COR-L47 (cell line): Measurements from ENCODE around the gene PLPP4.
A peak's percentile ranks its signal among the peaks of the same experiment; 100 is the strongest.

ENCODE experiments used
- DNase-seq: peaks from one replicate; lab custom pipeline; 2025; lab: John Stamatoyannopoulos, UW

PLPP4 gene

GRCh38 chr10:120456626-120457430, at the start of gene PLPP4:
PLPP4 (plus strand) TSS chr10:120457227; CDS start chr10:120457306, 79 bp downstream.
- DNase-seq: peak; percentile 58

DNA sequence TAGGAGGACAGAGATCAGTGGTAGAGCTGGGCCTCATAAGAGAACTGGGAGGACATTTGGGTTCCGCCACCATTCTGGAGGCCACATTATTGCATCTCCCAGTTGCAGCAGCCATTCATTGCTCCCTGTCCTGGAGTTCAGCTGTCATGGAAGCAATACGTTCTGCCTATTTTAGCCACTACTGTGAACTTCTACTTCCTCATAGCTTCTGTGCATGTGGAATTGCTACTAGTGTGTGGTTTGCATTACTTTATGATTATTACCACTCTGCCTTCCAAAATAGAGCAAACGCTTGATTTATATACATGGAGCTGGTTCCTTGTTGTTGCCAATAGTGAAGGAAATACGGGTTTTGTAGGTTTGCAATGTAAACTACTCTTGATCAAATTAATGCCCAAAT, 47.2 kb upstream of the PLPP4 start:
- no peak for DNase-seq

DNA sequence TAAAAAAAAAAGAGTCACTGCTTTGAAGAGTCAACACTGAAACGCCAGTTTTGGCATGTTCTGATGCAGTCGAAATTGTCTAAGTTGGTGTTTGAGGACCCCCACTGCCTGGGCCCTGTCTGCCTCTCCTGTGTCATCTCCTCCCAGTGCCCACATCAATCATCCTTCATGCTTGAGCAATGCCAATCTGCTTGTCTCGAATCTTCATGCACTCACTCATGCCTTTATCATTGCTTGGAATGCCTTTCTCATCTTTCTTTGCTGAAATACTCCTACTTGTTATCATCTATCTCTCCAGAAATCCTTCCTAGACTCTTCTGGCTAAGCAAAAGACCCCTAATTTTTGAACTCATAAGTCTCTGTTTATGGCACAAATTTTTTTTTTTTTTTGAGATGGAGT, 42.1 kb upstream of the PLPP4 start:
- DNase-seq: no peak

GRCh38 chr10:120415709-120416330, 41.2 kb upstream of the PLPP4 start:
- no peak for DNase-seq

GRCh38 chr10:120420421-120420820, 36.6 kb upstream of the PLPP4 start:
- DNase-seq: no peak

DNA sequence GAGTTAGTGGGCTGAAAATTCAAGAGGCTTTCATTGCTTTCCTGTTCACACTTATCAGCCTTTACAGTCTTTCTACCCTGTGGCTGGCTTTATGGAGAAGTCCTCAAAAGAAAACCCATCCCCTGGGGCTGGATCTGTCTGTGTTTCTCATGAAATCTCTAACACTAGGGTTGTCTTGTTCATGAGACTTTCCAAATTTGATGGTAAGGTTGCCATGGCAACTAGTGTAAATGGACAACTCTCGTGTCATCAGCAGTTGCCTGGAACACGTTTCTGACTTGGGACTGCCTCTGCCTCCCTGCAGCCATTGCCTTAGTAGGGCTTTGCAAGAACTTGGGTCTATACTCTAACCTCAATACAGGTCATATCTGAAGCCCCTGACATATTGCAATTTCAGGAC, 35.8 kb upstream of the PLPP4 start:
- no peak for DNase-seq

- DNase-seq: no peak
Observed at GRCh38 chr10:120422457-120422856, 34.6 kb upstream of the PLPP4 start.

- DNase-seq: peak; percentile 6
Observed at GRCh38 chr10:120423431-120424197, 33.4 kb upstream of the PLPP4 start.

GRCh38 chr10:120424198-120424464, 32.9 kb upstream of the PLPP4 start:
- no peak for DNase-seq

GRCh38 chr10:120426306-120426705, 30.7 kb upstream of the PLPP4 start:
- DNase-seq: no peak

- no peak for DNase-seq
Observed at GRCh38 chr10:120428754-120429153, 28.3 kb upstream of the PLPP4 start.

GRCh38 chr10:120429395-120429794, 27.6 kb upstream of the PLPP4 start:
- no peak for DNase-seq

DNA sequence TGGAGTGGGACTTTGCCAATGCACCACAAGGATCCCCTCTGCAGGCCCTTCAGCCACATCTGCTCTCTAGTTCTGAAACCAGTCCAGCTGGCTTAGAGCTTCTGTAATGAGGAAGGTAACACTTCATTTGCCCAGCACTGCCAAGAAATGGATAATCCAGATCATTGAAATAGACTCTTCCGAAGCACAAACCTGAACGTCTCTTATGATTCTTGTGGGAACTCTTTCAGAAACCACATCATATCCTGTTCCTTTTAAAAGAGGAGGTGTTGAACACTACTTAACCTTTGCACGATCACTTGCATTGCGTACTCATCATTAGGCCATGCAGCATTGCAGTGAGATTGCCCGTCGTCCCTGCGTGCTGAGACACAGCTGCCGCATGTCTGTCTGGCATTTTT, 25.8 kb upstream of the PLPP4 start:
- DNase-seq: no peak

- no peak for DNase-seq
Observed at GRCh38 chr10:120432209-120432608, 24.8 kb upstream of the PLPP4 start.

DNA sequence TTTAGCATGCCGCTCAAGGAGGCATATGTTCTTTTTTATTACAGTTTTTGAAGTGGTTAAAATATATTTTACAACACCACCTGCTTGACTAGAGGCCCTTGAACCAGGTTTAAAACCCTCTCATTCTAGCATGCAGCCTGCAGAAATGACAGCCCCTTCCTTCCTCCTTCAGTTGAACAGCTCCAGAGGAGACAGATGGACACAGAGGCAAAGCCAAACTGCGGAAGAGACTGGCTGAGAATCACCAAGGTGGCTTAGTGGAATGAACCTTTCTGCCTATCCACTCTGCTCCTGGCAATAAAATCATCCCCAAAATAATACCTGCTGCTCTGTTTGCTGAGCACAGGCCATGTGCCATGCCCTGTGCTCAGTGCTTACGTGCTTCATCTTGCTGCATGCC, 23.9 kb upstream of the PLPP4 start:
- no peak for DNase-seq

DNA sequence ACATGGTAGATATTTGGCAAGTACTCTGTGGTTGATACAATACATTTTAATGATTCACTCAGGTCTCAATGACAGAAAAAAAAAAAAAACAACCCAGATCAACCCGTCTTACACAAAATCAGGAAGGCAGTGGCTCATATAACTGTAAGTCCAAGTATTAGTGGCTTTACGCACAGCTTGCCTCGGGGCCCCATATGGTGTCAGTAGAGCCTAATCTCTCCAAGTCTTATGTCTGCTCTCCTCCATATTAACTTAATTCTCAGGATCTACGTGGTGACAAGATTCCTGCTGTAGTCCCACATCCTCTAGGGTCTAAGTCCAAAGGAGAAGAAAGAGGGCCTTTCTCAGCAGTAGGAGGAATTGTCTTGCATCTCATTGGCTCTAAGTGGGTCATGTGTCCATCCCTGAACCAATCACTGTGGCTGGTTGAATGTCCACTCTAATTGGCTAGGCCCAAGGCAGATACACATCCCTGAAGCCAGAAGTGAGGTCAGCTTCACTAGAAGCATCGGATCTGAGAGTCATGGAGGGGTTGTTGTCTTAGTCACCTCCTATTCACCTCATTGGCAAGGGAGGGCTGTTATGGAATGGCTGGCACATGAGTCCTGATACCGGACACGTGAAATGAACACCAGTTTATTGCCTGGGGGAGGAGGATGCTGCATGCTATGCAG, 20.5 kb upstream of the PLPP4 start:
- DNase-seq: no peak

GRCh38 chr10:120437541-120437940, 19.5 kb upstream of the PLPP4 start:
- DNase-seq: no peak

- DNase-seq: no peak
Observed at GRCh38 chr10:120451968-120452367, 5.1 kb upstream of the PLPP4 start.

DNA sequence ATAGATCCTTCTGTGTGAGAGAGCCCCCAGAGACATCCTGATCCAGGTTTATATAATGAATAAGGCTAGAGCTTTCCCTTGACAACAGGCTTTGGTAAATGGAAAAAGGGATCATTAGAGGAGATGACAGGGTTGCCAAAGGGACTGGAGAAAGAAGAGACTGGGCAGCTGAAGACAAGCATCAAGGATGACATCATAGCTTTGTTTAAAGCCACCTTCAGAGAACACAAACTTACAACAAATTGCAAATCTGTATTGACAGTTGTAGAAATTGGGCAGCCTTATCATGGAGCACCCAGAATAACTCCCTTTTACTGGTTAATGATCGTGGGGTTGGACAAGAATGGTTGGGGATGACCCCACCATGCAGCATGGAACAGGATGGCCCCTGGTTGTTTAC, 3.7 kb upstream of the PLPP4 start:
- no peak for DNase-seq

GRCh38 chr10:120453886-120454285, 3.1 kb upstream of the PLPP4 start:
- no peak for DNase-seq

GRCh38 chr10:120455004-120455403, 2.0 kb upstream of the PLPP4 start:
- DNase-seq: no peak

DNA sequence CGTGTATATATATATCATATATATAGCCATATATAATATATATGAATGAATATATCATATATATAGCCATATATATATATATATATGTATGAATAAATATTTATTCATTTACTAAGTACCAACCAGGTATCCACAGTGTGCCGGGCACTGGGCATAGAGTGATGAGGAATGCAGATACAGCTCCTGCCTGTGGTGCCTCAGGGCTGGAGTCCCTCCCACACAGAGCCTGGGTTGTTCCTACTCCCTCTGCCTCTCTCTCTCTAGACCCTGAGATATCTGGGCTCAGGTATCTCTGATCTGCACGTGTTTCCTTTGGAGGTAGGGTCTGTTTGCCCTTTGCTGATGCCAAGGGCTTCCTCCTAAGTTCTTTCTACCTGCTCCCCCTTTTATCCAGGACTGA, 1.4 kb upstream of the PLPP4 start:
- DNase-seq: no peak

DNA sequence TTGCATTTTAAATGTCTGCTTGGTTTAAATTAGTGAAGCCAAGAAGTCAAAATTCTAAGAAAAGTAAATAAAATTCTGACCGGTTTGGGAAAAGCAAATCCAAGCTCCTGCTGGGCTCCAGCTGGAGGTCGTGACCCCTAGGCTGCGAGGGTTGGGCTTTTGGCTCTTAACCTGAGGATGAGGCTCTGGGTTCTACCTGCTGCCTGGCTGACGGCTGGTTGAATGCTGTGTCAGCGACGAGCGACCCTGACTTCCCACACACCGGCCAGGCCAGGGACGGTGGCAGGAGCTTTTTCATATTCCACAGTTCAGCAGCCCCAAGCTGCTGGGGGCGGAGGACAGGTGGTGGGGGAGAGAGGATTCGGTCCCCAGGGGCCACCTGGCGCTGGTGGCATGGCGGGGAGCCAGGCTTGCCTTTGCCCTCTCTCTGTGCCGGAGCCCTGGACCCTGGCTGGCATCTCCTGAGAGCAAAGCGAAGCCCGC, 843 bp upstream of the PLPP4 start:
- no peak for DNase-seq
